ENCODE measurements around the gene CHTF8.

CHTF8 gene

GRCh38 chr16:69112285-69113129 is 19.9 kb downstream of the CHTF8 start:
- DNase-seq (ENCODE audit: low read depth), result peak; percentile 27

- no peak for DNase-seq (ENCODE audit: low read depth)
Observed at GRCh38 chr16:69111876-69112230, 20.5 kb downstream of the CHTF8 start.

GRCh38 chr16:69111216-69111875 is 21.0 kb downstream of the CHTF8 start:
- DNase-seq (ENCODE audit: low read depth), result no peak

- DNase-seq (ENCODE audit: low read depth), result no peak
Observed at GRCh38 chr16:69110406-69110805, 22.0 kb downstream of the CHTF8 start.

- DNase-seq (ENCODE audit: low read depth), result no peak
Observed at GRCh38 chr16:69109486-69110270, 22.7 kb downstream of the CHTF8 start.

GRCh38 chr16:69108905-69109252 is 23.5 kb downstream of the CHTF8 start:
- DNase-seq (ENCODE audit: low read depth), result no peak

GRCh38 chr16:69108064-69108904 is 24.1 kb downstream of the CHTF8 start:
- no peak for DNase-seq (ENCODE audit: low read depth)

GRCh38 chr16:69107316-69107962 is 24.9 kb downstream of the CHTF8 start:
- DNase-seq (ENCODE audit: low read depth), result no peak

- no peak for DNase-seq (ENCODE audit: low read depth)
Observed at GRCh38 chr16:69106491-69107315, 25.7 kb downstream of the CHTF8 start.

- DNase-seq (ENCODE audit: low read depth), result no peak
Observed at GRCh38 chr16:69105501-69106361, 26.7 kb downstream of the CHTF8 start, which contains the start of gene HAS3. Gene HAS3, plus strand, starts transcription at chr16:69105653. Its CDS starts 3,743 bp downstream, at chr16:69109396.

GRCh38 chr16:69100071-69100691 is 32.2 kb downstream of the CHTF8 start:
- DNase-seq (ENCODE audit: low read depth), result no peak

- DNase-seq (ENCODE audit: low read depth), result no peak
Observed at GRCh38 chr16:69095193-69095592, 37.2 kb downstream of the CHTF8 start.

GRCh38 chr16:69094501-69094900 is 37.9 kb downstream of the CHTF8 start:
- DNase-seq (ENCODE audit: low read depth), result no peak

- DNase-seq (ENCODE audit: low read depth), result no peak
Observed at GRCh38 chr16:69093974-69094373, 38.4 kb downstream of the CHTF8 start.

GRCh38 chr16:69089091-69089910 is 43.1 kb downstream of the CHTF8 start:
- no peak for DNase-seq (ENCODE audit: low read depth)

GRCh38 chr16:69088684-69089083 is 43.7 kb downstream of the CHTF8 start:
- no peak for DNase-seq (ENCODE audit: low read depth)

- DNase-seq (ENCODE audit: low read depth), result no peak
Observed at GRCh38 chr16:69087161-69087581, 45.2 kb downstream of the CHTF8 start.
